GM12878 (cell line): Measurements from ENCODE around the gene ZNF777. TPM values are rescaled to one million over a fixed set of nuclear protein-coding genes. Genes with fewer than 3 reads are reported as not detected.

Experiments used
- ATAC-seq: fragments of 200-7000 bp; cut with Tn5 transposase; 3 replicates; pipeline ENCODE4 v1.9.1; 2020; ENCODE audit warnings: mild to moderate bottlenecking, moderate library complexity
- BruUV-seq: library from RNA; stranded (reverse); fragments of 400-500 nt; replicated peaks from 2 replicates; lab custom pipeline; 2021; lab: Mats Ljungman, UMichigan
- CTCF ChIA-PET: fragments of 300-600 bp; sonication (Branson Sonifier 250); formaldehyde crosslinking; extraction: SDS; loops from one replicate; lab custom pipeline; 2021; ENCODE audit warnings: inconsistent platforms; lab: Yijun Ruan, JAX
- POLR2A ChIA-PET: fragments of 350-600 bp; formaldehyde crosslinking; extraction: SDS; loops from one replicate; lab custom pipeline; 2021; ENCODE audit warnings: inconsistent platforms; lab: Charles Lee
- RAD21 ChIA-PET: fragments of 300-600 bp; sonication (Branson Sonifier 250); formaldehyde crosslinking; loops from one replicate; lab custom pipeline; 2023; ENCODE audit warnings: antibody characterized with exemption; ENCODE audit not compliant: unreplicated experiment; lab: Charles Lee
- SMC1A ChIA-PET: fragments of 300-600 bp; sonication (Branson Sonifier 250); formaldehyde crosslinking; loops from one replicate; lab custom pipeline; 2023; ENCODE audit not compliant: unreplicated experiment, uncharacterized antibody; lab: Charles Lee
- DNase-seq: peaks from one replicate; pipeline ENCODE4 v3.0.0-alpha.2; 2011; ENCODE audit warnings: low read depth, low spot score
- FAIRE-seq: peaks from 3 replicates; lab custom pipeline; 2011; peaks lifted over from hg19 to GRCh38; lab: Jason Lieb, UNC
- H2AFZ ChIP-seq: 2 replicates; pipeline ENCODE4 v1.6.0; 2011; ENCODE audit warnings: low read depth, low read length, control low read depth; ENCODE audit not compliant: control insufficient read depth
- H3K27ac ChIP-seq: 2 replicates; pipeline ENCODE4 v1.5.1; 2011; ENCODE audit warnings: control low read depth; ENCODE audit not compliant: control insufficient read depth, insufficient read depth
- H3K27me3 ChIP-seq, 2 experiments: replicated peaks in 1 of 2; 2 replicates each; pipeline versions ENCODE4 v1.6.0 to v1.6.1; 2011; ENCODE audit warnings: low read length in 1 of 2; ENCODE audit not compliant: control insufficient read depth in 2 of 2, insufficient read depth in 2 of 2
- H3K36me3 ChIP-seq, 2 experiments: 2 replicates each; pipeline ENCODE4 v1.5.1; 2011; ENCODE audit warnings: low read length in 1 of 2; ENCODE audit not compliant: control insufficient read depth in 2 of 2, insufficient read depth in 2 of 2
- H3K4me1 ChIP-seq: 2 replicates; pipeline ENCODE4 v1.6.1; 2011; ENCODE audit warnings: mild to moderate bottlenecking, low read length, moderate library complexity, mixed read lengths; ENCODE audit not compliant: control insufficient read depth, insufficient read depth
- H3K4me2 ChIP-seq: 2 replicates; pipeline ENCODE4 v1.6.0; 2011; ENCODE audit warnings: control low read depth; ENCODE audit not compliant: control insufficient read depth, insufficient read depth
- H3K4me3 ChIP-seq: fragments of 200-600 bp; sonication (generic); 2 replicates; pipeline ENCODE4 v1.5.1; 2016
- H3K79me2 ChIP-seq: 2 replicates; pipeline ENCODE4 v1.6.0; 2011; ENCODE audit warnings: low read length; ENCODE audit not compliant: control insufficient read depth, insufficient read depth
- H3K9ac ChIP-seq: 2 replicates; pipeline ENCODE4 v1.8.0; 2011; ENCODE audit warnings: low read length, control low read depth, mixed read lengths; ENCODE audit not compliant: control insufficient read depth, insufficient read depth
- H3K9me3 ChIP-seq: replicated peaks from 3 replicates; pipeline ENCODE4 v1.5.1; 2011; ENCODE audit warnings: mild to moderate bottlenecking, low read length; ENCODE audit not compliant: control insufficient read depth, insufficient read depth
- H4K20me1 ChIP-seq: 2 replicates; pipeline ENCODE4 v1.6.0; 2011; ENCODE audit not compliant: control insufficient read depth, insufficient read depth
- BCL3 ChIP-seq: IDR thresholded peaks from 2 replicates; pipeline ENCODE4 v1.6.1; 2011; ENCODE audit warnings: borderline replicate concordance, low read depth, mild to moderate bottlenecking, moderate library complexity, low read length; ENCODE audit not compliant: insufficient read depth, poor library complexity, severe bottlenecking
- GATAD2B ChIP-seq: fragments of 450-650 bp; conservative IDR thresholded peaks from 2 replicates; pipeline ENCODE4 v1.6.1; 2017; ENCODE audit warnings: low read depth, mild to moderate bottlenecking, moderate library complexity
- IRF3 ChIP-seq: fragments of 450-650 bp; IDR thresholded peaks from 2 replicates; pipeline ENCODE4 v1.6.1; 2014; ENCODE audit warnings: mild to moderate bottlenecking
- IRF5 ChIP-seq: fragments of 450-650 bp; IDR thresholded peaks from 2 replicates; pipeline ENCODE4 v1.6.1; 2017; ENCODE audit warnings: borderline replicate concordance
- KDM1A ChIP-seq: fragments of 200-600 bp; sonication (generic); IDR thresholded peaks from 2 replicates; pipeline ENCODE4 v1.6.1; 2016; ENCODE audit warnings: borderline replicate concordance
- MTA3 ChIP-seq: IDR thresholded peaks from 2 replicates; pipeline ENCODE4 v1.6.1; 2012; ENCODE audit warnings: low read length, inconsistent platforms, borderline replicate concordance
- NFIC ChIP-seq: IDR thresholded peaks from 2 replicates; pipeline ENCODE4 v1.6.1; 2012; ENCODE audit warnings: low read depth, mild to moderate bottlenecking, inconsistent platforms, low read length, moderate library complexity
- NRF1 ChIP-seq: conservative IDR thresholded peaks from 2 replicates; pipeline ENCODE4 v1.6.1; 2011; ENCODE audit warnings: mild to moderate bottlenecking, low read depth, low read length, improper control_type of control experiment
- POLR2A ChIP-seq: IDR thresholded peaks from 2 replicates; pipeline ENCODE4 v1.6.1; 2011; ENCODE audit warnings: low read depth, mild to moderate bottlenecking, low read length
- RUNX3 ChIP-seq: IDR thresholded peaks from 2 replicates; pipeline ENCODE4 v1.6.1; 2012; ENCODE audit warnings: low read length, inconsistent platforms
- SIN3A ChIP-seq: IDR thresholded peaks from 2 replicates; pipeline ENCODE4 v1.6.1; 2012; ENCODE audit warnings: low read depth, low read length, improper control_type of control experiment
- TAF1 ChIP-seq: IDR thresholded peaks from 2 replicates; pipeline ENCODE4 v1.6.1; 2011; ENCODE audit warnings: mild to moderate bottlenecking, low read depth, low read length, borderline replicate concordance
- TCF12 ChIP-seq: IDR thresholded peaks from 2 replicates; pipeline ENCODE4 v1.6.1; 2011; ENCODE audit warnings: low read depth, mild to moderate bottlenecking, low read length
- USF2 ChIP-seq: IDR thresholded peaks from 2 replicates; pipeline ENCODE4 v1.6.1; 2011; ENCODE audit warnings: low read depth, low read length, improper control_type of control experiment, borderline replicate concordance
- ZBED1 ChIP-seq: IDR thresholded peaks from 2 replicates; pipeline ENCODE4 v1.6.1; 2016; ENCODE audit warnings: borderline replicate concordance
- ZNF384 ChIP-seq: IDR thresholded peaks from 2 replicates; pipeline ENCODE4 v1.6.1; 2012; ENCODE audit warnings: low read depth, mild to moderate bottlenecking, low read length, improper control_type of control experiment, borderline replicate concordance
- WGBS: methylation state at CpG from one replicate; pipeline ENCODE4 v1.1.6; 2016; ENCODE audit warnings: low lambda C conversion rate; ENCODE audit not compliant: insufficient replicate concordance, insufficient coverage; ENCODE audit errors: missing lambda C conversion rate; 5-methylcytosine and 5-hydroxymethylcytosine counted together
- in situ Hi-C: fragments of 300-500 bp; cut with MboI; formaldehyde crosslinking; loops from 9 replicates; pipeline ENCODE4 v1.14.3; 2018; ENCODE audit warnings: mixed read lengths
- intact Hi-C: fragments of 100-400 bp; cut with micrococcal nuclease; formaldehyde crosslinking; loops from one replicate; pipeline ENCODE4 v1.14.2; 2022; ENCODE audit not compliant: unreplicated experiment
- polyA plus RNA-seq, 11 experiments: library from polyadenylated mRNA; depleted of rRNA in 4 of 11; unstranded in 6 of 11; stranded (reverse) in 5 of 11; fragments of >200 nt; fragmentation: Nextera tagmentation in 4 of 11; fragmentation: Illumina TruSeq in 1 of 11; extraction: Ambion mirVana in 4 of 11; extraction: Trizol in 1 of 11; gene quantifications; 1 replicate in 1 of 11; 2 replicates in 10 of 11; pipeline versions ENCODE4 v1.2.1 to v1.2.3, GENCODE V29; 2011 to 2016; ENCODE audit warnings: inconsistent platforms in 2 of 11, missing spikeins in 2 of 11, low read depth in 1 of 11
- total RNA-seq, 4 experiments: library from RNA; depleted of rRNA in 3 of 4; stranded (reverse); fragments of >200 nt in 3 of 4; fragmentation: Illumina TruSeq in 1 of 4; extraction: Trizol in 1 of 4; gene quantifications; 2 replicates each; pipeline versions ENCODE4 v1.2.1 to v1.2.3, GENCODE V29; 2013 to 2021

The ZNF777 gene
- total and polyA plus RNA-seq, 10 of the 15 experiments (the other 5 are each of a cell fraction or from before 2014, with no cell fraction given): 0.03 to 16.0 (median 3.7) TPM

GRCh38 chr7:149479568-149479967 is 18.7 kb upstream of the ZNF777 start:
- Histone ChIP-seq H3K27me3 (no peaks in the 10 kb centered on the region), H3K4me1 (no peaks in the 10 kb centered on the region), H3K36me3 (peaks cover 4 to 14% of the 10 kb centered on the region in 2 experiments; a peak in 3 of 4 replicates), H3K4me3 (no peak overlapping the region), H3K9me3 (no peaks in the 10 kb centered on the region; the same call in 2 of the 3 replicates), H3K79me2 (no peaks in the 10 kb centered on the region), H3K27ac (no peak overlapping the region), H3K9ac (no peak overlapping the region), H4K20me1 (no peaks in the 10 kb centered on the region), H2AFZ (no peak overlapping the region), H3K4me2 (no peak overlapping the region)
- CTCF ChIA-PET: interaction anchor here (0.5 to 1.6 kb wide), 3 partner anchors 14 to 313 kb away, joined by 3 read pairs; no protein-coding TSS in a partner anchor
- BruUV-seq: no TSS peak
- RAD21 ChIA-PET: no interaction called here
- 96% methylated on average over 1 of the region's 1 CpG for whole genome bisulfite sequencing
- SMC1A ChIA-PET: no interaction called here
- intact Hi-C loops: no loop called here
- FAIRE-seq: no peak
- no peak for TF ChIP-seq IRF5
- no peak for TF ChIP-seq NFIC
- TF ChIP-seq GATAD2B: no peak
- no peak for TF ChIP-seq SIN3A
- no peak for TF ChIP-seq BCL3
- no peak for TF ChIP-seq MTA3
- TF ChIP-seq USF2: no peak
- no peak for TF ChIP-seq IRF3
- TF ChIP-seq TAF1: no peak
- TF ChIP-seq RUNX3: no peak
- TF ChIP-seq NRF1: no peak
- TF ChIP-seq ZBED1: no peak
- no peak for TF ChIP-seq KDM1A
- TF ChIP-seq ZNF384: no peak
- TF ChIP-seq TCF12: no peak
- TF ChIP-seq POLR2A: no peak
- DNase-seq: no peak
- ATAC-seq: no peak
- in situ Hi-C loops: no loop called here
- POLR2A ChIA-PET: interaction anchor here (0.6 kb wide), 1 partner anchor 684 kb away, joined by 3 read pairs; no protein-coding TSS in a partner anchor
